ENCODE results near the gene WNT16.

WNT16 gene

GRCh38 chr7:121351682-121352081 is 22.9 kb downstream of the WNT16 start:
- Histone ChIP-seq H3K79me2 (ENCODE audit: control insufficient read depth, low read length) (no peaks in the 10 kb centered on the region), H3K27me3 (ENCODE audit: control insufficient read depth, low read length) (no peaks in the 10 kb centered on the region), H3K27ac (ENCODE audit: low read depth, low read length) (no peak overlapping the region), H3F3A (ENCODE audit: control insufficient read depth, insufficient read depth) (no peaks in the 10 kb centered on the region), H4K20me1 (ENCODE audit: control insufficient read depth, insufficient read depth, low read depth, low read length) (no peaks in the 10 kb centered on the region), H3K9me2 (replicated peaks; ENCODE audit: control insufficient read depth, low read length) (no peaks in the 10 kb centered on the region), H3K9me3 (ENCODE audit: control insufficient read depth, insufficient read depth, low read length) (no peaks in the 10 kb centered on the region), H3K4me3 (ENCODE audit: low read length) (no peak overlapping the region), H3K36me3 (ENCODE audit: control insufficient read depth, low read length) (peaks cover 71% of the 10 kb centered on the region), H3K4me1 (ENCODE audit: control insufficient read depth, low read length) (no peaks in the 10 kb centered on the region), H3K4me2 (ENCODE audit: low read length) (no peak overlapping the region)
- TF ChIP-seq CTCF (IDR thresholded peaks at IDR 0.05; ENCODE audit: low read depth, low read length, poor library complexity, severe bottlenecking): no peak

DNA sequence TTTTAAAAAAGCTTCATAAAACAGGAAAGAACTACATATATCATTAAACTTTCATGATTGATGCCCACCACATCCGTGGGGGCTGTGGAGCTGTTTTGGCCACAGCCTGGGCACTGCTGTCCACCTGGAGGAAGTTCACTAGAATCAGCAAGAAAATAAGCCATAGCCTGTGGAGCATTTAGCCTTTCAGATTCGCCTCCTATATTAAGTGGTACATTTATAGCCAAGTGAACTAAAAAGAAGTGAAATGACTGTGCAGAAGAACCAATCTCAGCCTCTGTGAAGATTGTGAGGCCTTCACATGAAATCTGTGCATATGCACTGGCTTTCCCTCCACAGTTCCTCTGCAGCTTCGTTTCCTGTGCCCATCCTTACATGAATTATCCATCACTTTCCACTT is 23.5 kb downstream of the WNT16 start:
- H3K9me3 ChIP-seq (ENCODE audit: control insufficient read depth, insufficient read depth, low read length): no peaks in the 10 kb centered on the region
- no peaks in the 10 kb centered on the region for H3K4me1 ChIP-seq (ENCODE audit: control insufficient read depth, low read length)
- H3K9me2 ChIP-seq (replicated peaks; ENCODE audit: control insufficient read depth, low read length): no peaks in the 10 kb centered on the region
- peaks cover 71% of the 10 kb centered on the region for H3K36me3 ChIP-seq (ENCODE audit: control insufficient read depth, low read length)
- no peaks in the 10 kb centered on the region for H3K27me3 ChIP-seq (ENCODE audit: control insufficient read depth, low read length)
- no peak overlapping the region for H3K27ac ChIP-seq (ENCODE audit: low read depth, low read length)
- TF ChIP-seq EZH2phosphoT487 (IDR thresholded peaks at IDR 0.05; ENCODE audit: borderline replicate concordance, low read length) (no peak), CTCF (IDR thresholded peaks at IDR 0.05; ENCODE audit: low read depth, low read length, poor library complexity, severe bottlenecking) (no peak)
- H3K4me2 ChIP-seq (ENCODE audit: low read length): no peak overlapping the region
- no peaks in the 10 kb centered on the region for H3K79me2 ChIP-seq (ENCODE audit: control insufficient read depth, low read length)
- H4K20me1 ChIP-seq (ENCODE audit: control insufficient read depth, insufficient read depth, low read depth, low read length): no peaks in the 10 kb centered on the region
- no peaks in the 10 kb centered on the region for H3F3A ChIP-seq (ENCODE audit: control insufficient read depth, insufficient read depth)
- no peak overlapping the region for H3K4me3 ChIP-seq (ENCODE audit: low read length)

GRCh38 chr7:121355574-121355973 is 26.8 kb downstream of the WNT16 start:
- Histone ChIP-seq H3K27me3 (ENCODE audit: control insufficient read depth, low read length) (no peaks in the 10 kb centered on the region), H3K27ac (ENCODE audit: low read depth, low read length) (no peak overlapping the region), H3K9me3 (ENCODE audit: control insufficient read depth, insufficient read depth, low read length) (no peaks in the 10 kb centered on the region), H3K9me2 (replicated peaks; ENCODE audit: control insufficient read depth, low read length) (no peaks in the 10 kb centered on the region), H3K4me2 (ENCODE audit: low read length) (no peak overlapping the region), H4K20me1 (ENCODE audit: control insufficient read depth, insufficient read depth, low read depth, low read length) (no peaks in the 10 kb centered on the region), H3K79me2 (ENCODE audit: control insufficient read depth, low read length) (no peaks in the 10 kb centered on the region), H3K4me3 (ENCODE audit: low read length) (no peak overlapping the region), H3K36me3 (ENCODE audit: control insufficient read depth, low read length) (peaks cover 95% of the 10 kb centered on the region), H3F3A (ENCODE audit: control insufficient read depth, insufficient read depth) (peaks cover 4% of the 10 kb centered on the region), H3K4me1 (ENCODE audit: control insufficient read depth, low read length) (no peaks in the 10 kb centered on the region)
- no peak for TF ChIP-seq EZH2phosphoT487 (IDR thresholded peaks at IDR 0.05; ENCODE audit: borderline replicate concordance, low read length)
- no peak for TF ChIP-seq CTCF (IDR thresholded peaks at IDR 0.05; ENCODE audit: low read depth, low read length, poor library complexity, severe bottlenecking)

- H4K20me1 ChIP-seq (ENCODE audit: control insufficient read depth, insufficient read depth, low read depth, low read length): no peaks in the 10 kb centered on the region
- peaks cover 4% of the 10 kb centered on the region for H3F3A ChIP-seq (ENCODE audit: control insufficient read depth, insufficient read depth)
- H3K9me2 ChIP-seq (replicated peaks; ENCODE audit: control insufficient read depth, low read length): no peaks in the 10 kb centered on the region
- no peak for TF ChIP-seq EZH2phosphoT487 (IDR thresholded peaks at IDR 0.05; ENCODE audit: borderline replicate concordance, low read length)
- no peak for TF ChIP-seq CTCF (IDR thresholded peaks at IDR 0.05; ENCODE audit: low read depth, low read length, poor library complexity, severe bottlenecking)
- no peaks in the 10 kb centered on the region for H3K4me1 ChIP-seq (ENCODE audit: control insufficient read depth, low read length)
- no peak overlapping the region for H3K4me3 ChIP-seq (ENCODE audit: low read length)
- peaks cover 16% of the 10 kb centered on the region for H3K79me2 ChIP-seq (ENCODE audit: control insufficient read depth, low read length)
- H3K27ac ChIP-seq (ENCODE audit: low read depth, low read length): no peak overlapping the region
- H3K27me3 ChIP-seq (ENCODE audit: control insufficient read depth, low read length): no peaks in the 10 kb centered on the region
- no peaks in the 10 kb centered on the region for H3K9me3 ChIP-seq (ENCODE audit: control insufficient read depth, insufficient read depth, low read length)
- no peak overlapping the region for H3K4me2 ChIP-seq (ENCODE audit: low read length)
- H3K36me3 ChIP-seq (ENCODE audit: control insufficient read depth, low read length): peaks cover 97% of the 10 kb centered on the region
Measured at GRCh38 chr7:121360564-121360963, 31.8 kb downstream of the WNT16 start.
